GM12878 (cell line): ENCODE results near the gene RSRP1. TPM values are rescaled to one million over a fixed set of nuclear protein-coding genes. Genes with fewer than 3 reads are reported as not detected.

Experiments used
- ATF7 ChIP-seq: fragments of 450-650 bp; IDR thresholded peaks from 2 replicates; pipeline ENCODE4 v1.6.1; 2016; ENCODE audit warnings: low read depth, mild to moderate bottlenecking
- BMI1 ChIP-seq: fragments of 450-650 bp; IDR thresholded peaks from 2 replicates; pipeline ENCODE4 v1.6.1; 2016; ENCODE audit warnings: mild to moderate bottlenecking, moderate library complexity, borderline replicate concordance
- EED ChIP-seq: sonication (generic); IDR thresholded peaks from 2 replicates; pipeline ENCODE4 v1.6.1; 2016; ENCODE audit warnings: antibody characterized with exemption, low read depth
- FOS ChIP-seq: IDR thresholded peaks from 3 replicates; pipeline ENCODE4 v1.6.1; 2011; ENCODE audit warnings: borderline replicate concordance; ENCODE audit not compliant: insufficient read length; ENCODE audit errors: extremely low read depth
- IRF5 ChIP-seq: fragments of 450-650 bp; IDR thresholded peaks from 2 replicates; pipeline ENCODE4 v1.6.1; 2017; ENCODE audit warnings: borderline replicate concordance
- JUNB ChIP-seq: IDR thresholded peaks from 2 replicates; pipeline ENCODE4 v1.6.1; 2016; ENCODE audit warnings: antibody characterized with exemption, mild to moderate bottlenecking
- MEF2A ChIP-seq: IDR thresholded peaks from 2 replicates; pipeline ENCODE4 v1.6.1; 2011; ENCODE audit warnings: low read depth, mild to moderate bottlenecking, low read length, moderate library complexity; ENCODE audit not compliant: insufficient read depth
- MXI1 ChIP-seq: fragments of 150-350 bp; IDR thresholded peaks from 2 replicates; pipeline ENCODE4 v1.6.1; 2011; ENCODE audit warnings: low read depth, mild to moderate bottlenecking, inconsistent platforms, low read length, improper control_type of control experiment
- NBN ChIP-seq: fragments of 450-650 bp; IDR thresholded peaks from 2 replicates; pipeline ENCODE4 v1.6.1; 2016
- NFYB ChIP-seq: IDR thresholded peaks from 2 replicates; pipeline ENCODE4 v1.6.1; 2011; ENCODE audit warnings: low read depth, mild to moderate bottlenecking, low read length, improper control_type of control experiment, moderate library complexity; ENCODE audit not compliant: insufficient read depth
- NR2C2 ChIP-seq: IDR thresholded peaks from 2 replicates; pipeline ENCODE4 v1.6.1; 2011; ENCODE audit warnings: borderline replicate concordance, low read depth; ENCODE audit not compliant: control insufficient read depth, insufficient read length
- PBX3 ChIP-seq: IDR thresholded peaks from 2 replicates; pipeline ENCODE4 v1.6.1; 2011; ENCODE audit warnings: mild to moderate bottlenecking, low read depth, low read length, moderate library complexity; ENCODE audit not compliant: insufficient replicate concordance
- SPI1 ChIP-seq: IDR thresholded peaks from 2 replicates; pipeline ENCODE4 v1.6.1; 2011; ENCODE audit warnings: low read depth, mild to moderate bottlenecking, low read length, moderate library complexity, borderline replicate concordance; ENCODE audit not compliant: insufficient read depth
- STAT1 ChIP-seq: fragments of 450-650 bp; conservative IDR thresholded peaks from 2 replicates; pipeline ENCODE4 v1.6.1; 2014; ENCODE audit warnings: antibody characterized with exemption, mild to moderate bottlenecking
- STAT3 ChIP-seq: IDR thresholded peaks from 2 replicates; pipeline ENCODE4 v1.6.1; 2011; ENCODE audit warnings: low read depth, low read length, improper control_type of control experiment
- YBX1 ChIP-seq: fragments of 450-650 bp; IDR thresholded peaks from 2 replicates; pipeline ENCODE4 v1.6.1; 2016; ENCODE audit warnings: antibody characterized with exemption
- ZBTB33 ChIP-seq: fragments of 450-650 bp; IDR thresholded peaks from 2 replicates; pipeline ENCODE4 v1.6.1; 2017; ENCODE audit warnings: mild to moderate bottlenecking
- ZNF274 ChIP-seq: IDR thresholded peaks from one replicate; pipeline ENCODE4 v1.8.0; 2011; ENCODE audit not compliant: insufficient read length, insufficient read depth
- polyA plus RNA-seq, 11 experiments: library from polyadenylated mRNA; depleted of rRNA in 4 of 11; unstranded in 6 of 11; stranded (reverse) in 5 of 11; fragments of >200 nt; fragmentation: Nextera tagmentation in 4 of 11; fragmentation: Illumina TruSeq in 1 of 11; extraction: Ambion mirVana in 4 of 11; extraction: Trizol in 1 of 11; gene quantifications; 1 replicate in 1 of 11; 2 replicates in 10 of 11; pipeline versions ENCODE4 v1.2.1 to v1.2.3, GENCODE V29; 2011 to 2016; ENCODE audit warnings: inconsistent platforms in 2 of 11, missing spikeins in 2 of 11, low read depth in 1 of 11
- total RNA-seq, 4 experiments: library from RNA; depleted of rRNA in 3 of 4; stranded (reverse); fragments of >200 nt in 3 of 4; fragmentation: Illumina TruSeq in 1 of 4; extraction: Trizol in 1 of 4; gene quantifications; 2 replicates each; pipeline versions ENCODE4 v1.2.1 to v1.2.3, GENCODE V29; 2013 to 2021
- TF ChIP-seq, protein P1 (sequence below): IDR thresholded peaks from 2 replicates; pipeline ENCODE4 v1.6.1; 2012; ENCODE audit warnings: low read depth, low read length, improper control_type of control experiment
- TF ChIP-seq, protein P2 (sequence below): IDR thresholded peaks from 2 replicates; pipeline ENCODE4 v1.6.1; 2011; ENCODE audit warnings: low read depth, mild to moderate bottlenecking, low read length, moderate library complexity, borderline replicate concordance; ENCODE audit errors: extremely low read depth

The RSRP1 gene
- total and polyA plus RNA-seq, 10 of the 15 experiments (the other 5 are each of a cell fraction or from before 2014, with no cell fraction given): 23.5 to 128 (median 90.0) TPM

- TF ChIP-seq, protein P1, sequence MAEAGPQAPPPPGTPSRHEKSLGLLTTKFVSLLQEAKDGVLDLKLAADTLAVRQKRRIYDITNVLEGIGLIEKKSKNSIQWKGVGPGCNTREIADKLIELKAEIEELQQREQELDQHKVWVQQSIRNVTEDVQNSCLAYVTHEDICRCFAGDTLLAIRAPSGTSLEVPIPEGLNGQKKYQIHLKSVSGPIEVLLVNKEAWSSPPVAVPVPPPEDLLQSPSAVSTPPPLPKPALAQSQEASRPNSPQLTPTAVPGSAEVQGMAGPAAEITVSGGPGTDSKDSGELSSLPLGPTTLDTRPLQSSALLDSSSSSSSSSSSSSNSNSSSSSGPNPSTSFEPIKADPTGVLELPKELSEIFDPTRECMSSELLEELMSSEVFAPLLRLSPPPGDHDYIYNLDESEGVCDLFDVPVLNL: no peak
- TF ChIP-seq SPI1 (no peak), IRF5 (no peak), MEF2A (0 out of 2 replicates have a peak, but pooled peaks have one; percentile 5), NR2C2 (no peak), STAT3 (no peak), PBX3 (no peak), NBN (peak; percentile 99), BMI1 (peak; percentile 45; the same call in 1 of the 2 replicates), JUNB (no peak), EED (no peak), YBX1 (no peak), MXI1 (peak; percentile 60), ZBTB33 (no peak), ZNF274 (no peak), ATF7 (peak; percentile 65), STAT1 (peak; percentile 98), FOS (no peak), NFYB (no peak; the same call in 1 of the 2 replicates)
- TF ChIP-seq, protein P2, sequence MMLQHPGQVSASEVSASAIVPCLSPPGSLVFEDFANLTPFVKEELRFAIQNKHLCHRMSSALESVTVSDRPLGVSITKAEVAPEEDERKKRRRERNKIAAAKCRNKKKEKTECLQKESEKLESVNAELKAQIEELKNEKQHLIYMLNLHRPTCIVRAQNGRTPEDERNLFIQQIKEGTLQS: 0 out of 2 replicates have a peak, but pooled peaks have one; percentile 4
Observed at GRCh38 chr1:25247024-25247828, at the start of gene RSRP1 (continued).
